ENCODE data around the gene ARNT2. TPM values are rescaled to one million over a fixed set of nuclear protein-coding genes. Genes with fewer than 3 reads are reported as not detected.
"Not testable (repeated sequence)": the region's sequence is repeated elsewhere in the genome, so short reads cannot be mapped to it uniquely, and the experiment has no call there.

ARNT2 gene
- total RNA-seq, 2 donors from 2014 or later = 4.3 to 5.0 TPM

DNA sequence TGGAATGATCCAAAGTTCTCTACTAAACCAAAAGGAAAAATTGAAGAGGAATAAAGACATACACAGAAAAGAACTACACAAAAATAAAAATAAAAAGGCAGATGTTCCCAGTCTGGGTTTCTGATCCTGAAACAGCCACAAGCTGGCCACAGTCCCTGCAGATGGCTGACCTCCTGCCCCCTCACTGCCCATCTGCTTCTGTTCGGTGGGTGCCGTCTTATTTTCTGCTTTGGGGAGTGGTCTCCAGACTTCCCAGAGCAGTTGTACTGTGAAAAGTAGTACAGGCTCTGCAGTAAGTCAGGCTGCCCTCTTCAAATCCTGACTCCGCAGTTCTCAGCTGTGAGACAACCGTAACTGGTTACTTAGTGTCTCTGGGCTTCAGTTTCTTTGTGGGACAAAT, 94.5 kb downstream of the ARNT2 start:
- intact Hi-C loops (cut with DNase I) = no loop called here
- DNase-seq = no peak
- no peak for ATAC-seq

DNA sequence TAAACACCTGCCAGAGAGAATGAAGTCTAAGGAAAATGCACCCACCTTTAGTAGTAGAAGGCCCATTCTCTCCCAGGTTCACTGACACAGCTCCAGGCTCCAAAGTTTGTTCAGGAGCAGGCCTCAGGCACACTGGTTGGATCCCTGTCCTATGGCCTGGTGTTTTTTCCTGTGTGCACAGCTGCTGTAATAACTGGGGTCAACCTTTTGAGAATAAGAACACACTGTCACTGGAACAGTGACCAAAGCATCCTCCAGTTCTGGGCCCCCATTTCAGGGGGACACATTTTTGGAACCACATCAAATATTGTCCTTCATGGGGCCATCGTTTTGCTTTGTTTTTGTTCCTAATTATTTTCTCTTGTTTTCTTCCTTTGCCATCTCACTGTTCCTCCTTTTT, 95.8 kb downstream of the ARNT2 start:
- intact Hi-C loops (cut with DNase I) = no loop called here
- DNase-seq (no peak), ATAC-seq (no peak)

DNA sequence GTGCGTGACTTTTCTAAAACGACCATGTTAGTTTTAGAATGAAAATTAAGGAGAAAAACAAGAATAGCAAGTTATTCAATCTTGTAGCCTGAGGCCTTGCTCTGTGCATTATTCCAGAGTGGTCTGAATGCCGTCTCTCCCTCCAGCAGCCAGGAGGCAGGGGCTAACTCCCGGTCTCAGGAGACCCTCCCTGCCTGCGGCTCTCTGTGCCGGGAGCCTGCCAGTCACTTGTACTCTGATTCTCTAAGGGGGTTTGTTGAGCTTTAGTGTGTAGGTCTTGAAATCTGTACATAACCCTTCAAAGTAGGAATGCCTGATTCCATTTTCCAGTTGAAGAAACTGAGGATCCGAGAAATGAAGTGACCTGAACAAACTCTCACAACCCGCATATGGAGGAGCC, 97.3 kb downstream of the ARNT2 start:
- no peak for ATAC-seq
- no peak for DNase-seq
- intact Hi-C loops (cut with DNase I) = no loop called here

DNA sequence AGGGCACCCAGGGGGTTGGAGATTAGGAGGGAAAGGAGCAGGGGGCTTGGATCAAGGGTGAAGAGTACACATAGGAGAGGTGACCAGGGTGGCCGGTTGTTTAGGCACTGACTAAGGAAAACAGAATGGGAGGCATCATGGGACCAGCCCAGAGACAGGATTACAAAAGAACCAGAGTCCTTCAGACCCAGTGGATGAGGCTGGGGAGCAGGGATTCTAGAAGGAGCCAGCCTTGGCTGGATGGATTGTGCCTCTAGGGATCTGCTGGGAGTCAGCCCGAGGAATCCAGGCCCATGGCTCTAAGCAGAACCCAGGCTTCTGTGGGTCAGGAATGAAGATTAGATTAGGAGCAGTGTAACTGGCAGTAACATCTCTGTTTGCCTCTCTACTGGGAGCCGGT, 98.6 kb downstream of the ARNT2 start:
- intact Hi-C loops (cut with DNase I) = no loop called here
- DNase-seq = no peak
- peak; percentile 75 to 88 for ATAC-seq

DNA sequence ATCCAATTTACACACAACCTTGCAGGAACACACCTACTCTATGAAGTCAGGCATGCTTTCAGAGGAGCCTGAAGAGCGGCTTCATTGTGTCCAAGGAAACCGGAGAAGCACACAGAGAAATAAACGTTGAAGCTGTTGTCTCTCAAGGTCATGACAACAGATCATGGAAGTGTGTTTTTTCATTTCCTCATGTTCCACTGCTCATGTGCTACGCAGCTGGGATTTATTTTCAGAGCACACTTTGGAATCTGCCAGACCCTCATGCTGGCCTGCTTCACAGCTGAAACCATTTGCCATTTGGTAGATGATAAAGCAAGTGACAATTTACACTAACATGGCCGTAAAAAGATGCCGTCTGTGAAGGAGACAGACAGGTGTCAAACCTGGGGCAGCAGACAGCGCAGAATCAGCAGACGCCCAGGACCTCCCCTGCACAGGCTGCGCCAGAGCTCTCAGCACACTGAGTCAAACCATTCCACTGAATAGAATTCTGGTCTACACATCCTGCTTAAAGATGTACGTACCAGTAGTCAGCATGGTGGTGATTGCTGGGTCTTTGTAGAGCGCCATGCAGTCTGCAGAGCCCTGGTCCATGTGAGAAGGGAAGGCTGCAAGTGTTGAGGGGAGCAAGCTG, 99.3 kb downstream of the ARNT2 start:
- ATAC-seq = peak; percentile 31 to 39

DNA sequence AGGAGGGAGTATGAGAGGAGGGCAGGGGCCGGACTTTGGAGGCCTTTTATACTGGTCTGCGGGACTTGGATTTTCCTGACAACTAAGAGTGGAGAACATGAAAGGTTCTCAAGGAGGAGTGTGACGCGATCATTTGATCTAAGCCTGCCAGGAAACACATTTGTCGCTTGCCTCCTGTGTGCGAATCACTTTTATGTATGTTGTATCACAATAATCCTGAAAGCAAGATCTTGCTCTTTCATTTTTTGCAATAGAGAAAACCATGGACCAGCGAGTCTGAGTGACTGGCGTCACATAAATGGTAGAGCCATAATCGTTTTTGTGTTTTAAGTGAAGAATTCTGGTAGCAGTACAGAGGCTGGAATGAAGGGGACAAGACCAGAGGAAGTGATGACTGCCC, 100.7 kb downstream of the ARNT2 start:
- DNase-seq = no peak
- intact Hi-C loops (cut with DNase I) = no loop called here
- no peak for ATAC-seq

More for the DNA sequence above, 99.3 kb downstream of the ARNT2 start:
- intact Hi-C loops (cut with DNase I) = no loop called here
- no peak for DNase-seq

DNA sequence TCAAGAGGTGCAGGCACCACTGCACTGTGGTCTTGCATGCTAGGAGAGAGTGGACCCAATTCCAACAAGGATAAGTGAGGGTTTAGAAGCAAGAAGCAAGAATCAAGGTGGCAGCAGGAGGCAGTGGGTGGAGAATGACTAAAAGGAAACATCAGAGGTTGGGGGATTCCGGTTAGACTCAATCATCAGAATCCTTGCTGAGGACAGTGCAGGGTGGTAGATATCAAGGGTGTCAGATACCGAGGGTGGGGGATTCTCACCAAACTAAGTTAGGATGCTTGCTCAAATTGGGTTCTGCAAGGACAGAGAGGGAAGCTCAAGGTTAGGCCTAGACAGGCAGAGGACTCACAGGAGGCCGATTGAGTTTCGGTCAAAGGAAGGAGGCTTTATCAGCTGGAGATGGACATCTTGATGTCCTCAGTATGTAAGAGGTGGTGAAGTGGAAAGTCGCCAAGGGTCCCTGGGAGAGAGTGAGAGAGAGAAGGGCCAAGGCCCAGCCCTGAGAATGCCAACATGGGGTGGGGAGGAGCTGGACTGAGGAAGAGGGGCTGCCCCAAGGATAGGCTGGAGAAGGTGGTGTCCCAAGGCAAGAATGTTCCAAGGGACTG, 102.2 kb downstream of the ARNT2 start:
- intact Hi-C loops (cut with DNase I) = no loop called here
- DNase-seq (no peak), ATAC-seq (no peak)

DNA sequence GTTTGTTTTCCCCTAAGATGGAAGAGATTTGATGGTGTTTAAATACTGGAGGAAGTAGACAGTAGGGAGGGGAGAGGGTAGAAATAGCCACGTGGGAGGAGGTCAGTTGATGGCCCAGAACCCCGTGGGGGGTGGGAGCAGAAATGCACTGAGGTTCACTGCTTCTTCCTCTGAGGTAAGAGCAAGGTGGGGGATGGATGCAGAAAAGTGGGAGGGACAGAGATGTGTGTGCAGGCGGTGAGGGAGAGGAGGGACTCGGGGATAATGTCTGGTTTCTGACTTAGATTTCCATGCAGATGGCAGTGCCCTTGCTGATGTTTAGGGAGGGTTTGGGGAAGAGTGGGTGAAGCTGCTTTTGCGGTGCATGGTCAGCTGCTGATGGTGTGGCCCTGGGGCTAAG, 102.9 kb downstream of the ARNT2 start:
- intact Hi-C loops (cut with DNase I) = no loop called here
- ATAC-seq (no peak), DNase-seq (no peak)

DNA sequence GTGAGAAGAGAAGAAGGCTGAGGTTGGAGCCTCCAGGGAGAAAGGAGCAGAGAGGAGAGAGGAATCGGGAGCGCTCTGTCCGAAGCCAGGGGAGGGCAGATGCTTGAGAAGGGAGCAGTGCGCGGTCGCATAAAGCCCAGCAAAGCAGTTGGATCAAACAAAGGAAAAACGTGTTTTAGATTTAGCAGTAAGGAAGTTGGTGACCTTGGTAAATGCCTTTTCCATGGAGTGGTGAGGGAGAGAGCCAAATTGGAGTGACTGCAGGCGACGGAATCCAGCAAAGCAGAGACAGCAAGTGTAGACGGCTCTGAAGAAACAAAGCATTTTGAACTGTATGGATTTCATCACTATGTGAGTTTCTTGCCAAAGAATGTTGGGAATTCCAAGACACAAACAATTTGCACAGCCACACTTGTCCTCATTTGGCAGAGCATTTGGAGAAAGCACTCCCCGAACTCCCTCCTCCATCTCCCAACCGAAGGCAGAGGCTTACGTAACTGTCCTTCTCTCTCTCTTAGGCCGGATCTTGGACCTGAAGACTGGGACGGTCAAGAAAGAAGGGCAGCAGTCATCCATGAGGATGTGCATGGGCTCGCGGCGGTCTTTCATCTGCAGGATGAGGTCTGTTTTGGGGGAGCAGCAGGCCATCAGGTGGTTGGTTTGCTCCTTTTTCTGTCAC, 103.6 kb downstream of the ARNT2 start:
- DNase-seq (no peak), ATAC-seq (peak; percentile 32 to 73)
- intact Hi-C loops (cut with DNase I) = no loop called here

DNA sequence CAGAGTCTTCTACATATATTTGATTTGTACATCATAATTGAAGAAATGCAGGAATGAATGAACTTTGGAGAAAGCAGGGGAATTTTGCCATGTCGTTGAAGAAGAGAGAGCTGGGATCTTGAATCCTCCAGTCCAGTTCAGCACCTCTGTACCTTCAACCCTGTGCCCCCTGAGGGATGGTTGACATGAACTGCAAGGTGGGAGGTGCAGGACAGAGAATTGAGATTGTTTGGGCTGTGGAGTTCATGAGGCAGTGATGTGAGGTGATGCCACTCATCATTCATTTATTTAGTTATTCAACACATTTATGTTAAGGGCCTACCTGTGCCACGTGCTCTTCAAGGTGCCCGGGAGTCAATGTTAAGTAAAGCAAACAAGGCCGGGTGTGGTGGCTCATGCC, 104.6 kb downstream of the ARNT2 start:
- intact Hi-C loops (cut with DNase I) = no loop called here
- DNase-seq (no peak), ATAC-seq (no peak)

DNA sequence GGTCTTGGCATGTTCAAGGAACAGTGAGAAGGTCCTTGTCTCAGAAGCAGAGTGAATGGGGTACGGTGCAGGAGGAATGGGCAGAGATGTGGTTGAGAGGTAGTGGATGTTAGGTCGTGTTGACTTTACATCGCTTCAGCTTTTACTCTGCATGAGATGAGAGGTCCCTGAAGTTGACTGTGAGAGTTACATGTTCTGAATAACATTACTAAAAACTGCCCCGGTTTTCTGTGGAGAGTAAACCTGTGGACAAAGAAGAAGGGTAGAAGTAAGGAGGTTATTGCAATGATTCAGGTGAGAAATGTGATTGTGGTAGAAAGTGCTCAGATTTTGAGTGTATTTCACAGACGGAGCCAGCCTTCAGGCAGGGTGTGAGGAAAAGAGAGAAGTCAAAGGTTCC, 105.6 kb downstream of the ARNT2 start:
- intact Hi-C loops (cut with DNase I) = no loop called here
- DNase-seq (no peak), ATAC-seq (no peak)

DNA sequence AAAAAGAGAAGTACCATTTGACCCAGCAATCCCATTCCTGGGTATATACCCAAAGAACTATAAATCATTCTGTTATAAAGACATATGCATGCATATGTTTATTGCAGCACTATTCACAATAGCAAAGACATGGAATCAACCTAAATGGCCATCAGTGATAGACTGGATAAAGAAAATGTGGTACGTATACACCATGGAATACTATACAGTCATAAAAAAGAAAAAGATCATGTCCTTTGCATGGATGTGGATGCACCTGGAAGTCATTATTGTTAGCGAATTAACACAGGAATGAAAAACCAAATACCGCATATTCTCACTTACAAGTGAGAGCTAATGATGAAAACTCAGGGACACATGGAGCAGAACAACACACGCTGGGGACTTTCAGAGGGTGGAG, 106.8 kb downstream of the ARNT2 start:
- DNase-seq; ATAC-seq; intact Hi-C loops (cut with DNase I): not testable (repeated sequence)

DNA sequence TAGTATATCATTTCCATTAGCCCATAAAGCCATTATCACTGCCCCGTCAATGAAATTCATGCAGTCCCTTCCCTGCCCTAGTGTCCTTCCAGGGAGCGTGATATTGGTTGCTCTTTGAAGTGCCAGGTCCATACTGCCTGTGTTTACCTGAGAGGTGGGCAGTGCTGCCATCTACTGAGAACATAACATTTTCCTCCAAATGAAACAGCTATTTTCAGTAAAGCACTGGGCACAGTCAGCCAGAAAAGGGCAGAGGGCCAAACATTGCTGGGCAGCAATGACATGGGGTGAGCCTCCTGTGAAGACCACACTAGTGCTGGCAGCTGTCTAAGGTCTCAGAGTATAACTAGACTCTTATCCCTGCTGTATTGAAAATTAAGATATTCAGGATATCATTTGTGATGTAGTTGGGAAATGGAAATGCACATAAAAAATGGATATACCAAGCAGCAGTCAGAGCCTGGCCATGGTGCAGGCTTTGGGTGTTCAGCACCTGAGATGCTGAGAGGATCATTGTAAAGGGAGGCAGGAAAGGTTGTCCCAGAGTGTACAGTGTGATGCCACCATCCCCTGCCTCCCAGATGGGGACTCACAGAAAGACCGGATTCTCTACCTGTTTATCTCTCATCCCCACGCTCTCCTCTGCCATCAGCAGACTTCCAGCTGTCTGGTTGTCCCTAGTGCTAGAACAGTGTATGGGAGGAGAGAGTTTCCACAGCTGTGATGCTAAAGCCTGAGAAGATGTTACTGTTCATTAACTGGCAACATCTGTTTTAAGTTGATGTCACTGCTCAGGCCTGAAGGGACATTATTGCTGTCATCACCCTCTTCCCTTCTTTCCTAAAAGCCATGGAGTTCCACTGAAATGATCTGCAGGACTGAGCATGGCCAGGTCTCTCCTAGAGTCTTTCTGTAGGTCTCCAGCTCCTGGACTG, 108.8 kb downstream of the ARNT2 start:
- DNase-seq (no peak), ATAC-seq (peak; percentile 55 to 75)
- intact Hi-C loops (cut with DNase I) = no loop called here

DNA sequence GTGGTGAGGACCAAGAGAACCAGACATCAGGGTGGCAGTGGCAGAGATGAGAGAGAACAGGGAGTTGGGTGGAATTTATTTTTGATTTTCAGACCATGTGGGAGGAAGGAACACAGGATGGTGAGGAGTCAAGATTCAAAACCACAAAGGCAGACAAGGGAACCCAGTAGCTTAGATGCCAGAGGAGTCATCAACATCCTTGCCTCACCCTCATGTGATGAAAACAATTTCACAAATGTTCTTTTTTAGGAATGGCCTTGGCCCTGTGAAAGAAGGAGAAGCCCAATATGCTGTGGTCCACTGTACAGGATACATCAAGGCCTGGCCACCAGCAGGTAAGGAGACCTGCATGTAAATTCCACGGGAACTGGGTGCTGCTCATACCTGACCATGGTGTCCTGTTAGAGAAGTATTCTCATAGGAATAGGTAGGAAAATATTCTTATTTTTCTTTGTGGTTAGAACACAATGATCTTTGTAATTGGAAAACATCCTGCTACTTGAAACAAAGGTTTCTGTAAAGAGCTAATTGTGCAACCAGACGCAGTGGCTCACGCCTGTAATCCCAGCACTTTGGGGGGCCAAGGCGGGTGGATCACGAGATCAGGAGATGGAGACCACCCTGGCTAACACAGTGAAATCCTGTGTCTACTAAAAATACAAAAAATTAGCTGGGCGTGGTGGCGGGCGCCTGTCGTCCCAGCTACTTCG, 110.0 kb downstream of the ARNT2 start:
- DNase-seq (no peak), ATAC-seq (peak; percentile 57 to 69)
- intact Hi-C loops (cut with DNase I) = no loop called here

DNA sequence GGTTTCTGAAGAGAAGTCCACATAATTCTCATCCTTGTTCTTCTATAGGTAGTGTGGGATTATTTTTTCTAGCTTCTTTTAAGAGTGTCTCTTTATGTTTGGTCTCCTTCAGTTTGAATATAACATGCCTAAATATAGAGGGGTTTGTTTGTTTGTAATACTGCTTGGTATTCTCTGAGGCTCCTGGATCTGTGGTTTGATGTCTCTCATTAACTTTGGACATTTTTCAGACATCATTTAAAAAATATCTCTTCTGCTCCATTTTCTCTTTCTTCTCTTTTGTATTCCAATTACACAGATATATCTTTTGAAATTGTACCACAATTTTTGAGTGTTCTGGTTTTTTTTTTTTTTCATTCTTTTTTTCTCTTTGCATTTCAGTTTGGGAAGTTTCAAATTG, 113.1 kb downstream of the ARNT2 start:
- ATAC-seq (no peak), DNase-seq (no peak)
- intact Hi-C loops (cut with DNase I) = no loop called here

DNA sequence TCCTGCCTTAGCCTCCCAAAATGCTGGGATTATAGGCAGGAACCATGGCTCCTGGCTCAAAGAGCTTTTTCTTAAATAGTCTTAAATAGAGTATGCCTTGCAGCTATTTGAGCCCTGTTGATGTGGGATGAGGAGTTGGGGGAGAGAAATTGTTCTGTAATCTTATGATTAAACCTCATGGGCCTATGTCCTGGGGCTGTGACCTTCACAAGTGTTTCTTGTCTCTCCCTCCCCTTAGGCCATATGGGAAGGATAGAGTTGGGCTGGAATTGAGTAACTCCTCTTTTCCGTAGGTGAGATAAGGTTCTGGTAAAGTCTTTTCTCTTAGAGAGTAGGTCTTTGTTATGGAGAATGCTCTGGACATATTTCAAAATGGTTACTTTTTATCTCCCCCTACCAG, 114.3 kb downstream of the ARNT2 start:
- ATAC-seq = no peak
- DNase-seq = no peak
- intact Hi-C loops (cut with DNase I) = no loop called here

DNA sequence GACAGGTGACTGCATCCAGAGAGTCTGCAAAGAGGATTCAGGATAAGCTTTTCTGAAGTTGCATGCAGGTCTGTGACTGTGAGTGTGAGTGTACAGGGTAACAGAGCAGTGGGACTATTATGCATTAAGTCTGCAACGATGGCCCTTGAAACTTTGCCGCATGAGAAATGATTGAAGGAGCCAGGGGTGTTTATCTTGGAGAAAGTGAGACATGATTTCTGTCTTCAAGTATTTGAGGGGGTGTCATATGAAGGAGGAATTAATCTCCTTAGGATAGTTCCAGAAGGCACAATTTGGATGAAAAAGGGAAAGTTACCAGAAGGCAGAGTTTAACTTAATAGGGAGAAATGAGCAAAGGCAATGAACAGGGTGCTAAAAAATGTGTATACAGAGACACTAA, 119.6 kb downstream of the ARNT2 start:
- ATAC-seq (no peak), DNase-seq (no peak)
- intact Hi-C loops (cut with DNase I) = no loop called here

DNA sequence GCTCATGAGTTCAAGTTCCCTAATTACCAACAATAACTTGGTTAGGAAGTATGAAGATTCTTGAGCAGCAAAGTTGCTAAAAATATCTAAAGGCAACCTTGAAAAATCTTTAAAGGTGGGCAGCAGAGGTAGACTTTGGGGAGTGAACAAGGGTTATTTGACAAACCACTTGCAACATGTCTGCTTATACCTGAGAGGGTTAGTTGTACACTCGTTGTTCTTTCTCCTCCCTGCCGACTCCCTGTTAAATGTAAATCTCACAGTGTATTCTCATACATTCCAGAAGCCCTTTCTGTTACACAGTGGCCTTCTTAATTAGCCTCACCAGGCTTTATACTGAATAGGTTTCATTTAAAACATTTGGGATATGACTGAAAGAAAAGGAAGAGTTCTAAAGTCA, 121.7 kb downstream of the ARNT2 start:
- DNase-seq (no peak), ATAC-seq (no peak)
- intact Hi-C loops (cut with DNase I) = no loop called here

Data from left cardiac atrium (tissue), 4 donors.